Esophagus mucosa (tissue), 1 donor: ENCODE data around the gene RERGL. TPM values are rescaled to one million over a fixed set of nuclear protein-coding genes. Genes with fewer than 3 reads are reported as not detected.
"Not testable (repeated sequence)": the region's sequence is repeated elsewhere in the genome, so short reads cannot be mapped to it uniquely, and the experiment has no call there.

Source experiments
- ATAC-seq: fragments of 200-7000 bp; cut with Tn5 transposase; one replicate; pipeline ENCODE4 v1.9.1; 2020
- total RNA-seq: library from RNA; stranded (reverse); gene quantifications from one replicate; pipeline ENCODE4 v1.2.4, GENCODE V29; 2023
- donor health status: DM: yes; HTN: yes; CAD: no.

The RERGL gene
- total RNA-seq, result 0.40 TPM

GRCh38 chr12:18090093-18090492, at the start of gene RERGL:
Gene RERGL (minus strand): TSS chr12:18090193. CDS start chr12:18090140, 53 bp downstream.
- ATAC-seq, result no peak

- no peak for ATAC-seq
Measured at GRCh38 chr12:18139254-18139653, 49.3 kb upstream of the RERGL start.

GRCh38 chr12:18135509-18135908, 45.5 kb upstream of the RERGL start:
- no peak for ATAC-seq

GRCh38 chr12:18135086-18135485, 45.1 kb upstream of the RERGL start:
- ATAC-seq, result no peak

- ATAC-seq, result no peak
Measured at GRCh38 chr12:18130851-18131250, 40.9 kb upstream of the RERGL start.

GRCh38 chr12:18123707-18124106, 33.7 kb upstream of the RERGL start:
- ATAC-seq, result no peak

- no peak for ATAC-seq
Measured at GRCh38 chr12:18120899-18121298, 30.9 kb upstream of the RERGL start.

- ATAC-seq, result no peak
Measured at GRCh38 chr12:18108611-18109010, 18.6 kb upstream of the RERGL start.

GRCh38 chr12:18103624-18104023, 13.6 kb upstream of the RERGL start:
- no peak for ATAC-seq

- ATAC-seq, result no peak
Measured at GRCh38 chr12:18101043-18101442, 11.1 kb upstream of the RERGL start.

- no peak for ATAC-seq
Measured at GRCh38 chr12:18084080-18084479, 5.9 kb downstream of the RERGL start.

GRCh38 chr12:18079541-18080246, 10.3 kb downstream of the RERGL start:
- ATAC-seq, result no peak

- no peak for ATAC-seq
Measured at GRCh38 chr12:18074001-18074400, 16.0 kb downstream of the RERGL start.

- ATAC-seq, result no peak
Measured at GRCh38 chr12:18072723-18073122, 17.3 kb downstream of the RERGL start.

GRCh38 chr12:18071336-18071735, 18.7 kb downstream of the RERGL start:
- no peak for ATAC-seq

- ATAC-seq, result no peak
Measured at GRCh38 chr12:18068355-18068754, 21.6 kb downstream of the RERGL start.

- ATAC-seq, result no peak
Measured at GRCh38 chr12:18066666-18067065, 23.3 kb downstream of the RERGL start.

- ATAC-seq, result not testable (repeated sequence)
Measured at GRCh38 chr12:18062867-18063266, 27.1 kb downstream of the RERGL start.

- no peak for ATAC-seq
Measured at GRCh38 chr12:18057051-18057450, 32.9 kb downstream of the RERGL start.

GRCh38 chr12:18054925-18055619, 34.9 kb downstream of the RERGL start:
- no peak for ATAC-seq

- no peak for ATAC-seq
Measured at GRCh38 chr12:18045446-18045992, 44.5 kb downstream of the RERGL start.

- ATAC-seq, result not testable (repeated sequence)
Measured at GRCh38 chr12:18040060-18040742, 49.8 kb downstream of the RERGL start.
